H9 (cell line): ENCODE results near the gene TNFRSF21. TPM values are rescaled to one million over a fixed set of nuclear protein-coding genes. Genes with fewer than 3 reads are reported as not detected.

Experiments used
- DNase-seq: peaks from one replicate; pipeline ENCODE4 v3.0.0-alpha.2; 2017
- H2AFZ ChIP-seq: one replicate; pipeline ENCODE4 v1.6.1; 2013; ENCODE audit warnings: mild to moderate bottlenecking, low read length, control low read depth, moderate library complexity
- H2AK5ac ChIP-seq: 2 replicates; pipeline ENCODE4 v1.6.1; 2013; ENCODE audit warnings: low read length, control low read depth, mixed read lengths; ENCODE audit not compliant: insufficient read length
- H2BK120ac ChIP-seq: one replicate; pipeline ENCODE4 v1.6.1; 2013; ENCODE audit warnings: low read depth, mild to moderate bottlenecking, low read length, control low read depth, inconsistent platforms; ENCODE audit not compliant: poor library complexity, severe bottlenecking
- H2BK12ac ChIP-seq: 2 replicates; pipeline ENCODE4 v1.6.1; 2013; ENCODE audit warnings: low read length, control low read depth, mixed read lengths, low read depth; ENCODE audit not compliant: insufficient read length
- H2BK15ac ChIP-seq: 2 replicates; pipeline ENCODE4 v1.6.1; 2013; ENCODE audit warnings: low read depth, low read length, control low read depth
- H2BK20ac ChIP-seq: one replicate; pipeline ENCODE4 v1.6.1; 2013; ENCODE audit warnings: low read depth, mild to moderate bottlenecking, low read length, control low read depth, inconsistent platforms; ENCODE audit not compliant: poor library complexity, severe bottlenecking
- H2BK5ac ChIP-seq: 2 replicates; pipeline ENCODE4 v1.6.1; 2013; ENCODE audit warnings: low read length, control low read depth, mixed read lengths; ENCODE audit not compliant: insufficient read length
- H3K14ac ChIP-seq: 2 replicates; pipeline ENCODE4 v1.6.1; 2013; ENCODE audit warnings: low read length, control low read depth; ENCODE audit not compliant: insufficient read depth
- H3K18ac ChIP-seq: 2 replicates; pipeline ENCODE4 v1.6.1; 2013; ENCODE audit warnings: low read depth, mild to moderate bottlenecking, mixed read lengths, low read length, control low read depth; ENCODE audit not compliant: insufficient read length
- H3K23ac ChIP-seq: 2 replicates; pipeline ENCODE4 v1.6.1; 2013; ENCODE audit warnings: low read length, control low read depth, mixed read lengths, low read depth; ENCODE audit not compliant: insufficient read length
- H3K23me2 ChIP-seq: 2 replicates; pipeline ENCODE4 v1.6.1; 2013; ENCODE audit warnings: low read depth, mild to moderate bottlenecking, mixed read lengths, low read length, control low read depth; ENCODE audit not compliant: insufficient read length, poor library complexity, severe bottlenecking
- H3K27ac ChIP-seq: 2 replicates; pipeline ENCODE4 v1.5.1; 2013; ENCODE audit warnings: low read length, control low read depth, mixed read lengths, low read depth; ENCODE audit not compliant: insufficient read length
- H3K27me3 ChIP-seq: 2 replicates; pipeline ENCODE4 v1.6.1; 2013; ENCODE audit warnings: low read length, control low read depth, inconsistent platforms; ENCODE audit not compliant: insufficient read depth
- H3K4ac ChIP-seq: 2 replicates; pipeline ENCODE4 v1.6.1; 2013; ENCODE audit warnings: low read depth, mild to moderate bottlenecking, control low read depth, inconsistent platforms, low read length, moderate library complexity
- H3K4me1 ChIP-seq: 2 replicates; pipeline ENCODE4 v1.6.1; 2013; ENCODE audit warnings: low read length, control low read depth, inconsistent platforms; ENCODE audit not compliant: insufficient read depth
- H3K4me2 ChIP-seq: 2 replicates; pipeline ENCODE4 v1.6.1; 2013; ENCODE audit warnings: low read length, control low read depth, mixed read lengths; ENCODE audit not compliant: insufficient read length, insufficient read depth
- H3K56ac ChIP-seq: 2 replicates; pipeline ENCODE4 v1.6.1; 2013; ENCODE audit warnings: low read depth, mild to moderate bottlenecking, mixed read lengths, low read length, control low read depth; ENCODE audit not compliant: insufficient read length
- H3K79me1 ChIP-seq: 2 replicates; pipeline ENCODE4 v1.6.1; 2013; ENCODE audit warnings: low read depth, mild to moderate bottlenecking, moderate library complexity, low read length, control low read depth, inconsistent platforms; ENCODE audit not compliant: insufficient read depth, poor library complexity, severe bottlenecking
- H3K79me2 ChIP-seq: 2 replicates; pipeline ENCODE4 v1.6.1; 2013; ENCODE audit warnings: low read length, control low read depth, inconsistent platforms; ENCODE audit not compliant: insufficient read depth
- H3K9ac ChIP-seq: 2 replicates; pipeline ENCODE4 v1.6.1; 2013; ENCODE audit warnings: low read length, control low read depth, mixed read lengths; ENCODE audit not compliant: insufficient read length; ENCODE audit errors: extremely low read depth
- H3K9me3 ChIP-seq: one replicate; pipeline ENCODE4 v1.6.1; 2013; ENCODE audit warnings: low read depth, low read length, inconsistent platforms; ENCODE audit not compliant: control insufficient read depth
- H3T11ph ChIP-seq: one replicate; pipeline ENCODE4 v1.6.1; 2013; ENCODE audit warnings: mild to moderate bottlenecking, low read length, control low read depth, inconsistent platforms
- H4K20me1 ChIP-seq: one replicate; pipeline ENCODE4 v1.6.1; 2013; ENCODE audit not compliant: control insufficient read depth, insufficient read length, insufficient read depth
- H4K5ac ChIP-seq: 2 replicates; pipeline ENCODE4 v1.6.1; 2013; ENCODE audit warnings: low read depth, mild to moderate bottlenecking, mixed read lengths, low read length, control low read depth; ENCODE audit not compliant: insufficient read length
- H4K8ac ChIP-seq: replicated peaks from 2 replicates; pipeline ENCODE4 v1.6.1; 2013; ENCODE audit warnings: low read length, control low read depth, mixed read lengths, low read depth; ENCODE audit not compliant: insufficient read length
- H4K91ac ChIP-seq: 2 replicates; pipeline ENCODE4 v1.6.1; 2013; ENCODE audit warnings: low read depth, mild to moderate bottlenecking, moderate library complexity, mixed read lengths, low read length, control low read depth; ENCODE audit not compliant: insufficient read length
- H3K27ac Mint-ChIP-seq, 3 experiments: 2 replicates in 2 of 3; 3 replicates in 1 of 3; pipeline ENCODE4 v1.8.0; 2020 to 2021; ENCODE audit warnings: mixed read lengths in 3 of 3, mild to moderate bottlenecking in 1 of 3, moderate library complexity in 1 of 3
- H3K27me3 Mint-ChIP-seq: 2 replicates; pipeline ENCODE4 v1.8.0; 2021; ENCODE audit warnings: low read depth, mild to moderate bottlenecking, moderate library complexity, mixed read lengths
- H3K36me3 Mint-ChIP-seq, 3 experiments: 2 replicates in 2 of 3; 3 replicates in 1 of 3; pipeline ENCODE4 v1.8.0; 2020 to 2021; ENCODE audit warnings: low read depth in 3 of 3, mixed read lengths in 3 of 3; ENCODE audit not compliant: insufficient read depth in 1 of 3
- H3K4me1 Mint-ChIP-seq, 2 experiments: 2 replicates each; pipeline ENCODE4 v1.8.0; 2020; ENCODE audit warnings: mixed read lengths in 2 of 2
- H3K4me3 Mint-ChIP-seq, 2 experiments: 2 replicates in 1 of 2; 3 replicates in 1 of 2; pipeline ENCODE4 v1.8.0; 2020 to 2021; ENCODE audit warnings: mild to moderate bottlenecking in 2 of 2, mixed read lengths in 2 of 2, moderate library complexity in 1 of 2
- H3K9me3 Mint-ChIP-seq, 2 experiments: 2 replicates in 1 of 2; 3 replicates in 1 of 2; pipeline ENCODE4 v1.8.0; 2020; ENCODE audit warnings: mild to moderate bottlenecking in 2 of 2, mixed read lengths in 2 of 2, moderate library complexity in 1 of 2
- WGBS: extraction: QIAGEN DNeasy Blood & Tissue Kit; methylation state at CpG from one replicate; pipeline ENCODE4 v1.1.7; 2013; ENCODE audit warnings: missing lambda C conversion rate, low lambda C conversion rate, mixed read lengths; ENCODE audit not compliant: insufficient read length; ENCODE audit errors: extremely low coverage; 5-methylcytosine and 5-hydroxymethylcytosine counted together
- total RNA-seq: library from RNA; stranded (reverse); gene quantifications from 2 replicates; pipeline ENCODE4 v1.2.1, GENCODE V29; 2021
- TF ChIP-seq, protein P1 (sequence below): fragments of 200-600 bp; sonication (generic); conservative IDR thresholded peaks from 3 replicates; pipeline ENCODE4 v1.8.0; 2021; ENCODE audit warnings: antibody characterized with exemption, mild to moderate bottlenecking

TNFRSF21 gene
- total RNA-seq, 1 experiment from 2014 or later: 39.1 TPM

DNA sequence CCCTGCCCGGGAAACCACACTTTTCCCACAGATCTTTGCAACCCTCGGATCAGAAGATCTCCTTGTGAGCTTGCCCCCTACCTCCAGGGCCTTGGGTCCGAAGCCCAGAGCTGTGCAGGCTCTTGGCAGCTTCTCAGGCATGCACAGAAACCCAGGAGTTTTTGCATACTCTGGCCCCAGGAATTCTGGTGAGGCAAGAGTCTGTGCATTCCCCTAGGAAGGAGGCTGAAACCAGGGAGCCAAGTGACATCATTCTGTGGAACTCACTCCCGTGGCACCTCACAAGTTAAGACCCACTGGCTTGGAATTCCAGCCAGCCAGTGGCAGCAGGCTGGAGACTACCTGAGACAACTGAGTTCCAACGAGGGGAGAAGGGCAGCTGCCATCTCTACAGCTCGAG, 100.1 kb downstream of the TNFRSF21 start:
- H3K23me2 ChIP-seq: no peaks in the 10 kb centered on the region
- H3K9me3 Mint-ChIP-seq: peaks cover 0 to 5% of the 10 kb centered on the region in 2 experiments; a peak in 1 of 5 replicates

More for the DNA sequence above, 100.1 kb downstream of the TNFRSF21 start:
- H2BK20ac ChIP-seq: no peak overlapping the region
- no peak overlapping the region for H2AK5ac ChIP-seq
- H3K27ac ChIP-seq: no peak overlapping the region
- Mint-ChIP-seq H3K4me3 (no peak overlapping the region), H3K27ac (no peak overlapping the region), H3K36me3 (no peaks in the 10 kb centered on the region), H3K4me1 (no peaks in the 10 kb centered on the region), H3K27me3 (no peaks in the 10 kb centered on the region)
- no peak overlapping the region for H3K14ac ChIP-seq
- H4K91ac ChIP-seq: no peak overlapping the region
- H3K9me3 ChIP-seq: no peaks in the 10 kb centered on the region
- no peak overlapping the region for H3T11ph ChIP-seq
- H3K79me1 ChIP-seq: no peaks in the 10 kb centered on the region
- no peak overlapping the region for H2AFZ ChIP-seq
- no peaks in the 10 kb centered on the region for H3K4me1 ChIP-seq
- H3K4ac ChIP-seq: no peak overlapping the region
- H3K23ac ChIP-seq: no peak overlapping the region
- TF ChIP-seq, protein P1, sequence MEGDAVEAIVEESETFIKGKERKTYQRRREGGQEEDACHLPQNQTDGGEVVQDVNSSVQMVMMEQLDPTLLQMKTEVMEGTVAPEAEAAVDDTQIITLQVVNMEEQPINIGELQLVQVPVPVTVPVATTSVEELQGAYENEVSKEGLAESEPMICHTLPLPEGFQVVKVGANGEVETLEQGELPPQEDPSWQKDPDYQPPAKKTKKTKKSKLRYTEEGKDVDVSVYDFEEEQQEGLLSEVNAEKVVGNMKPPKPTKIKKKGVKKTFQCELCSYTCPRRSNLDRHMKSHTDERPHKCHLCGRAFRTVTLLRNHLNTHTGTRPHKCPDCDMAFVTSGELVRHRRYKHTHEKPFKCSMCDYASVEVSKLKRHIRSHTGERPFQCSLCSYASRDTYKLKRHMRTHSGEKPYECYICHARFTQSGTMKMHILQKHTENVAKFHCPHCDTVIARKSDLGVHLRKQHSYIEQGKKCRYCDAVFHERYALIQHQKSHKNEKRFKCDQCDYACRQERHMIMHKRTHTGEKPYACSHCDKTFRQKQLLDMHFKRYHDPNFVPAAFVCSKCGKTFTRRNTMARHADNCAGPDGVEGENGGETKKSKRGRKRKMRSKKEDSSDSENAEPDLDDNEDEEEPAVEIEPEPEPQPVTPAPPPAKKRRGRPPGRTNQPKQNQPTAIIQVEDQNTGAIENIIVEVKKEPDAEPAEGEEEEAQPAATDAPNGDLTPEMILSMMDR: no peak
- H3K27me3 ChIP-seq: no peaks in the 10 kb centered on the region
- H3K9ac ChIP-seq: no peak overlapping the region
- no peaks in the 10 kb centered on the region for H4K20me1 ChIP-seq
- H3K4me2 ChIP-seq: no peak overlapping the region
- no peak overlapping the region for H3K18ac ChIP-seq
- no CpG with 5 or more reads among the region's 6 CpGs for WGBS
- no peak overlapping the region for H2BK15ac ChIP-seq
- H2BK12ac ChIP-seq: no peak overlapping the region
- no peak overlapping the region for H3K56ac ChIP-seq
- H4K5ac ChIP-seq: no peak overlapping the region
- H3K79me2 ChIP-seq: no peaks in the 10 kb centered on the region
- no peak overlapping the region for H2BK120ac ChIP-seq
- no peak overlapping the region for H2BK5ac ChIP-seq
- DNase-seq: no peak
- no peak overlapping the region for H4K8ac ChIP-seq
